ENCODE results near the gene RAB4B.
A peak's percentile ranks its signal among the peaks of the same experiment; 100 is the strongest.
"Not testable (repeated sequence)": the region's sequence is repeated elsewhere in the genome, so short reads cannot be mapped to it uniquely, and the experiment has no call there.

RAB4B gene

DNA sequence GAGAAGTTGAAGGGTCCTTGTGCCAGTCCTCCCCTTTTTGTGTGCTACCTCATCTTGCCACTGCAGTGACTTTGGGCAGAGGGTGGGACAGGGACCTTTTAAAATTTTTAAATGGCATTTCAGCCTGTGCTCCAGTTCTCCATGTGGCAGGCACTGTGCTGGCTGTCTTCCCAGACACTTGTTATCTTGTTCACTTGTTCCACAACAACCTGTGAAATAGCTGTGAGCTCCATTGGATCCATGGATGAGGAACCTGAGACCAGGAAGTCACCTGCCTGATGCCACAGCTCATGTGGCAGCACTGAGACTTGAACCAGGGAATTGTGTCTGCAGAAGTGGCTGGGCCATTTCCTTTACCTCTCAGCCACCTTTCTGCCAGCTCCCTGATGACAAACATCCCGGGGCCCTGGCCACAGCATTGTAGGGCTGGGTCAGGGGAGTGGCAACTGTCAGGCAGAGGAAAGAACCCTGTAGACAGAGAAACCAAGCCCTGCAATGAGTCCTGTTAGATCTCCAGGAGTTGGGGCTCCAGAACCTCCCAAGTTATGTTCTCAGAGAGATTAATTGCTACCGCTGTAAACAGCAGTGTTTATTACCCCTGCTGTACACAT lies 27.3 kb downstream of the RAB4B start:
- no peak for DNase-seq

DNA sequence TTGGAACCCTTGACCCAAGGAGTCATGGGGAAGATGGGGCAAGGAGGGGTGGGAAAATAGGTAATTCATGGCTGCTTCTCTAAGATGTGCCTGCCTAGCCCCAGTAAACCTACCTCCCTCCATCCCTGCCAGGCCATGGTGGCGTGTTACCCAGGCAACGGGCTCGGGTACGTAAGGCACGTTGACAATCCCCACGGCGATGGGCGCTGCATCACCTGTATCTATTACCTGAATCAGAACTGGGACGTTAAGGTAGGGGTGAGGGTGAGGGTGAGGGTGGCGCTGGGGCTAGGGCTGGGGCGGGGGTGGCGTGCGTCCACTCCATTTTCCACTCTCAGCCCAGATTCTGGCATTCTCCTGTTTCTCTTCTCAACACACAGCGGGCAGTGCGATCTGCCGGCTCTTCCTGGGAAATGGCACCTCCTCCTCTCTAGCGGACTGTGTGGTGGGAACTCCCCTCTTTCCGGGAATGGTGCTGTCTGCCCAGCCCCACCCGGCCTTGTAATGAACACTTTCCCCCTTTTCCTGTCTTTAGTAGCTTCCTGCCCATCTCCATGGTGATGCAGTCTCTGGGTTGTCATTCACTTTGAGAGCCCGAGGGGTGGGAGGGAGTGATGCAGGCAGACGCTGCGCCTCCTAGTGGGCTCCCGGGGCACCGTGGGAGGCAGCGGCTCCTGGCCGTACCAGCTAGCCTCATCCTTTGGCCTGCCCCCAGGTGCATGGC lies 28.5 kb downstream of the RAB4B start:
- peak; percentile 89 for DNase-seq

DNA sequence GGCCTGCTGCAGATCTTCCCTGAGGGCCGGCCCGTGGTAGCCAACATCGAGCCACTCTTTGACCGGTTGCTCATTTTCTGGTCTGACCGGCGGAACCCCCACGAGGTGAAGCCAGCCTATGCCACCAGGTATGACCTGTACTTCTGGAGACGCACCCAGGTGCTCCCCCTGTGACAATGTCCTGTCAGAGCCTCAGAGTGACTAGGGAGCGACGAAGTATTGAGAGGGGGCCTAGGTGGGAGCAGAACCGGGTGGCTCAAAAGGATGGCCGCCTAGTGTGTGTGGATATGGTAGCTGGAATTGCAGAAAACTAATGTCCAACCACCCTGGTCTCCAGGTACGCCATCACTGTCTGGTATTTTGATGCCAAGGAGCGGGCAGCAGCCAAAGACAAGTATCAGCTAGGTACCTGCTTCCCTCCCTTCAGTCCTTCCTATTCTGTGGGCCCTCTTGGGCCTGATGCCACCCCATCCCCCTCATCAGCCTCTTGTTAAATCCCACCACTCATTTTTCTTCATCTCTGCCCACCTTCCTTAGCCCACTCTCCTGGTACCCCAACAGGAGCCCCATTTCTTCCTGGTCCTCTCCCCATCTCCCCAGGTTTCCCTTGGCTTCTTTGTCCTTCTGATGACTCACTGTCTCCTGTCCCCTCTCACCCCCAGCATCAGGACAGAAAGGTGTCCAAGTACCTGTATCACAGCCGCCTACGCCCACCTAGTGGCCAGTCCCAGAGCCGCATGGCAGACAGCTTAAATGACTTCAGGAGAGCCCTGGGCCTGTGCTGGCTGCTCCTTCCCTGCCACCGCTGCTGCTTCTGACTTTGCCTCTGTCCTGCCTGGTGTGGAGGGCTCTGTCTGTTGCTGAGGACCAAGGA lies 29.3 kb downstream of the RAB4B start:
- DNase-seq: no peak

DNA sequence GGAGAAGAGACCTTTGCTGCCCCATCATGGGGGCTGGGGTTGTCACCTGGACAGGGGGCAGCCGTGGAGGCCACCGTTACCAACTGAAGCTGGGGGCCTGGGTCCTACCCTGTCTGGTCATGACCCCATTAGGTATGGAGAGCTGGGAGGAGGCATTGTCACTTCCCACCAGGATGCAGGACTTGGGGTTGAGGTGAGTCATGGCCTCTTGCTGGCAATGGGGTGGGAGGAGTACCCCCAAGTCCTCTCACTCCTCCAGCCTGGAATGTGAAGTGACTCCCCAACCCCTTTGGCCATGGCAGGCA lies 29.9 kb downstream of the RAB4B start:
- no peak for DNase-seq

- DNase-seq: no peak
These were observed 30.4 kb downstream of the RAB4B start for GRCh38 chr19:40808497-40808896.

- DNase-seq: no peak
These were observed 31.5 kb downstream of the RAB4B start for GRCh38 chr19:40809358-40810086.

DNA sequence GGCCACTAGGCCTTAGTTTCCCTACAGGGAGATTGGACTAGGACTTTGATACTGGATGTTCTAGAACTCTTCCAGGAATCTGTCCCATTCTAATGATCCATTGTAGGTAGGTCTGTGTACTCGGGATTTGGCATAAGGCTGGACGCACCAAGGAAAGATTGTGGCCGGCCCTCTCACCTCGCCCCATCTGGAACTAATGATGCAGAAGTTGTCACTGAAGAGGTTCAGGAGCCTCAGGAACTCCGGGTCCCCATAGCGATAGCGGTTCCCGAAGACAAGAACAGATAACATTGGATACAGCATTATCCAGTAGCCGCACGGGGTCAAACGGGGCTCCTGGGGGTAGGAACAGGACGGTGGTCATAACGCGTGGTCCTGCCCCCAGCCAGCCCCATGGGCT lies 32.1 kb downstream of the RAB4B start:
- no peak for DNase-seq

GRCh38 chr19:40810649-40811408 lies 32.8 kb downstream of the RAB4B start:
- peak; percentile 86 for DNase-seq

- no peak for DNase-seq
These were observed 33.7 kb downstream of the RAB4B start for GRCh38 chr19:40811478-40812341.

DNA sequence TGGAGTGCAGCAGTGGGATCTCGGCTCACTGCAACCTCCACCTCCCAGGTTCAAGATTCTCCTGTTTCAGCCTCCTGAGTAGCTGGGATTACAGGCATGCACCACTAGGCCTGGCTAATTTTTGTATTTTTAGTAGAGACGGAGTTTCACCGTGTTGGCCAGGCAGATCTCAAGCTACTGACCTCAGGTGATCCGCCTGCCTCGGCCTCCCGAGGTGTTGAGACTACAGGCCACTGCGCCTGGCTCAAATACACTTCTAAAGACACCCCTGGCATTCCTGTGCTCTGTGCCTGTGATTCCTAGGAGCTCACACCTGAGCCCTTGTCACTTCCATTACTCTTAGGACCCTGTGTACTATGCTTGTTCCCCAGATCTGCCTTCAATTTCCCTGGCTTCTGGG lies 34.5 kb downstream of the RAB4B start:
- DNase-seq: not testable (repeated sequence)

GRCh38 chr19:40813182-40813581 lies 35.1 kb downstream of the RAB4B start:
- DNase-seq: no peak

GRCh38 chr19:40815223-40815622 lies 37.2 kb downstream of the RAB4B start:
- DNase-seq: no peak

DNA sequence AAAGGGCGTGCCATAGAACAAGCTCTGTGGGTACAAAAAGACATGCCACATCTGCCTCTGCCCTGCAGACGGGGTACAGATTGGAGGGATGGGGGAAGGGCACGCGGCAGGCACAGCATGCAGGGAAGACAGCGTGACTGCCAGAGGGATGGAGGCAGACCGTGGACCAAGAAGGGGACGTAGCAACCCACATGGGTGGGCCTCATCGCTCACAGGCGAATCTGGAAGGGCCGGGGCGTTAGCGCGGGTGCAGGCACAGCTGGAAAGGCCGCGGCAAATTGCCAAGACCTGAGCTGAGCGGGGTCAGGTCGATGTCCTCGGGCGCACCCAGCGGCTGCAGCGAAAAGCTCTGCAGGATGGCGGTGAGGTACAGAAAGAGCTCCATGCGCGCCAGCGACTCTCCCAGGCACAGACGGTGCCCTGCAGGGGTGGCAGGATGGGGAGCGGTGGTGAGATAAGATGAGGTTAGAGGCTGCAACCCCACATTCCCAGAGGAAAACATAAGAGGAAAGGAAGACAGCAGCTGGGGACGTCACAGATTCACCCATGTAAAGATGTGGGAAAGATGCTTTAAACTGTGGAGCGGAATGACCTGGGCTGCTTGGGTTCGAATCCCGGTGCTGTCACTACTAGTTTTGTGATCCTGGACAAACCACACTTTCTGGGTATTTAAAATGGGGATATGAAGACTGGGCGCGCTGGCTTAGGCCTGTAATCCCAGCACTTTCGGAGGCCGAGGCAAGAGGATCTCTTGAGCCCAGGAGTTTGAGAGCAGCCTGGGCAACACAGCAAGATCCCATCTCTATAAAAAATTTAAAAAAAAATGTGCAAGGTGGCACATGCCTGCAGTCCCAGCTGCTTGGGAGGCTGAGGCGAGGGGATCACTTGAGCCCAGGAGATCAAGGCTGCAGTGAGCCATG lies 40.7 kb downstream of the RAB4B start:
- DNase-seq: peak; percentile 90

DNA sequence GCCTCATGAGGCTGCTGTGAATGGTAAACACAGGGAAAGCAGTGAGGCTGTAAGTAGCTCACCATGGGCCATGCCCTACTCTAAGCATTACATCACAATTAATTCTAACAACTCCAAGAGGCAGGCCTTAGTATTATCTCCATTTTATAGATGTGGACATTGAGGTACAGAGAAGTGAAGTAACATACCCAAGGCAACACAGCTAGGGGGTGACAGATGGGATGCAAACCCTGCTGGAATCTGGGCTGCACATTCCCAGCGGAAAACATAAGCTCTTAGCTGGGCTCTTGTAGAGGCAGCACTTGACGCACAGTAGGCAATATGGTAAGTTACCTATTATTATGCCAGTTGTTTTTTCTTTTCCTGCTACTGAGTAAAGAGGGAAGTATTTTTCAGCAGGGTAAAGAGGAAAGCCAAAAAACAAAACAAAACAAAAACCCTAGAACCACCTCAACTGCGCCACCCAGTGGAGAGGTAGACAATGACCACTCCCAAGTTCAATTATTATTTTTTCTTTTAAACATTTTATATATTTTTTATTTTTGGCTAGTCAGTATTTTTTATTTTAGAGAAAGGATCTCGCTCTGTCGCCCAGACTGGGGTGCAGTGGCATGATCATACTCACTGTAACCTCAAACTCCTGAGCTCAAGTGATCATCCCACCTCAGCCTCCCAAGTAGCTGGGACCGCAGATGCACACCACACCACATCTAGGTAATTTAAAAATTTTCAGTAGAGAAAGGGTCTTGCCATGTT lies 41.6 kb downstream of the RAB4B start:
- peak; percentile 86 for DNase-seq

DNA sequence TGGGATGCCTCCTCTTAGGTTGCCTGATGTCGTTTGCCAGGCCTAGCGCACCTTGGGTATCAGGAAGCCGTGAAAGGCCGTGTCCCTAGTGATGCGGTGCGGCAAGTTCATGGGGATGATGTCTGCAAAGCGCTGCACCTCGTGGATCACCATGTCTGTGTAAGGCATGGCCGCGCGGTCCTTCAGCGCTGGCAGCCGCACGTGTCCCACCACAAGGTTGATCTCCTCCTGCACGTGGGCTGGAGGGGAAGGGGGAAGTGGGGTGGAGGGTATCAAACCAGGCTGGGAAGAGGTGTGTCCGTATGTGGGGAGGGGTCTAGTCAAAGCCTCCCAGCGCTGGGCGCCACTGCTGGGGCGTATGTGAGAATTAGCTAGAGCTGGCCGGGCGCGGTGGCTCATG lies 44.1 kb downstream of the RAB4B start:
- peak; percentile 46 for DNase-seq

- DNase-seq: peak; percentile 41
These were observed 44.9 kb downstream of the RAB4B start for GRCh38 chr19:40822704-40823553.

GRCh38 chr19:40824916-40825315 lies 46.9 kb downstream of the RAB4B start:
- peak; percentile 48 for DNase-seq

- peak; percentile 40 for DNase-seq
These were observed 47.5 kb downstream of the RAB4B start for GRCh38 chr19:40825460-40826095.
